Fibroblast of villous mesenchyme (primary cell): ENCODE data around the gene PHOX2B. TPM values are rescaled to one million over a fixed set of nuclear protein-coding genes. Genes with fewer than 3 reads are reported as not detected.

Experiments used
- DNase-seq: peaks from one replicate; pipeline ENCODE4 v3.0.0-alpha.2; 2010; ENCODE audit warnings: low read depth
- H3K4me3 ChIP-seq: 2 replicates; pipeline ENCODE4 v1.5.1; 2011; ENCODE audit warnings: low read depth, mild to moderate bottlenecking, low read length
- CTCF ChIP-seq: IDR thresholded peaks from 2 replicates; pipeline ENCODE4 v1.5.1; 2012; ENCODE audit warnings: low read depth, mild to moderate bottlenecking, low read length; ENCODE audit not compliant: insufficient read depth
- total RNA-seq: library from RNA; depleted of rRNA; stranded (reverse); fragments of >200 nt; gene quantifications from 2 replicates; pipeline ENCODE4 v1.2.3, GENCODE V29; 2012

Gene PHOX2B
- total RNA-seq, 1 donor: not detected

- H3K4me3 ChIP-seq: no peak overlapping the region
- TF ChIP-seq CTCF: no peak
- DNase-seq: no peak
Measured at GRCh38 chr4:41749631-41750039, 1.1 kb upstream of the PHOX2B start.

- TF ChIP-seq CTCF: no peak
- H3K4me3 ChIP-seq: no peak overlapping the region
- DNase-seq: no peak
Measured at GRCh38 chr4:41748074-41748570, 403 bp downstream of the PHOX2B start.

GRCh38 chr4:41747230-41748055, 1.1 kb downstream of the PHOX2B start:
- H3K4me3 ChIP-seq: no peak overlapping the region
- TF ChIP-seq CTCF: no peak
- DNase-seq: no peak

- no peak for DNase-seq
- TF ChIP-seq CTCF: no peak
- H3K4me3 ChIP-seq: no peak overlapping the region
Measured at GRCh38 chr4:41746440-41747229, 1.9 kb downstream of the PHOX2B start.

- DNase-seq: no peak
- TF ChIP-seq CTCF: no peak
- H3K4me3 ChIP-seq: no peak overlapping the region
Measured at GRCh38 chr4:41746025-41746439, 2.5 kb downstream of the PHOX2B start.

GRCh38 chr4:41745292-41746024, 3.1 kb downstream of the PHOX2B start:
- no peak for DNase-seq
- H3K4me3 ChIP-seq: no peak overlapping the region
- no peak for TF ChIP-seq CTCF
